CD4-positive, alpha-beta T cell treated with Interferon alpha-2 for 1 hour (primary cell): Measurements from ENCODE around the gene TENM3.

Source experiments
- DNase-seq, 2 donors: peaks; one replicate each; pipeline ENCODE4 v3.0.0-alpha.2; 2020 to 2022

TENM3 gene

GRCh38 chr4:182754895-182755294 lies 511.7 kb downstream of the TENM3 start:
- no peak for DNase-seq

DNA sequence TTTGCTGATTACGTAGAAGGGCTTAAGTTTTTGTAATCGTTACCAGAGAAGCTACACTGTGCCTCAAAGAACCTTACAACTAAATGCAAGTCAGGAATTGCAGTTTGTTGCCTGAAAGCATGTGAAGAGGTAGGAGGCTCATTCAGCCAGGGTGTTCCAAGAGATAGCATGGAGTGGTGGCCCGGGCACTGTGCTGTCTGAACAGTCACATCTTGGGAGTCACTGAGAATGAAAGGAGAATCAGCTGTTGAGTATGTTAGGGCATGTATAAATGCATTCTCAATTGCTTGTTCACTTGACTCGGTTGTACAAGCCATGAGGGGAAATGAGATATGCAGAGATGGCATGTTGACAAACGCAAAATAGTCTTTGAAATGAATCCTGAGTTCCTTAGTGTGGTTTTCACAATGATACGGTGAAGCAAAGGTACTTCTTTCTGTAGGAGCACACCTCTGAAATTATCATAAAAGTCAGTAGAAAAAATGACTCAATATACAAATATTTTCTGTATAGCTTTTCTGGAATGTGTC lies 513.0 kb downstream of the TENM3 start:
- no peak for DNase-seq

GRCh38 chr4:182758273-182758672 lies 515.1 kb downstream of the TENM3 start:
- no peak for DNase-seq

DNA sequence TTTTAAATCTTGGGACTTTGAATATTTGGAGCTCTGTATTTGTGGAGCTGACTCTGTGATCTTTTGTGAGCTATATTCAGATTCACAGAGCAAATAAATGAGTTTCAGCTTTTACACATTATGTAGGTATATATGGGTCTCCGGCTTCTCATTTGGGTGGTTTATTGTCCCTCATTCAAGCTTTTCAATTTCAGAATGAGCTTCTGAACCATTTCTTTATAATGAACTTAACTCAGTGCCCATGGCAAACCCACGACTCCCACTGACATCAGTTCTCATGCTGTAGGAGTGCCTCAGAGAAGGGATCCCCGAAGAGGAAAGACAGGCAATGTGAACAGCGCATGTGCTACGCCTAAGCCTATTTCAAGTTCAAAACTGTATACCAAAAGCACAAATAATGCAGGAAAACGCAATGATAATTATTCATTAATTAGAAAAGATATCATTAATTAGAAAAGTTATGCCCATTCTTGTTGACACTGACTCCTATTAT lies 517.4 kb downstream of the TENM3 start:
- DNase-seq: no peak

DNA sequence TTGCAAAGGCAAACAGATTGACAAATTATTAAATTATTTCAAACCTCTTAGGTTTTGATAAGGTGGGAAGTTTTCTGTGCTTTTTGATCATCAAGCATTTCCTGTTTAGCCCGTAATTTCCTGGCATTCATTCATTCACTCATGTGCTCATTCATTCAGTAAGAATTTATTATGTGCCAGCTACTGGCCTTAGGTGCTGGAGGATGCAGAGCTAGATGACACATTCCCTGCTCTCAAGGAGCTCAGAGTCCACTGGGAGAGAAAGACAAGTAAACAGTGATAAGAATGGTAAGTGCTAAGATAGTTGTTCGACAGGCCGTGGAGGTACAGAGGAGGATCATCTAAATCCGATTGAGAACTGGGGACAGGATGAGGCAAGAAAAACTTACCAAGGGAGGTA lies 520.9 kb downstream of the TENM3 start:
- no peak for DNase-seq

DNA sequence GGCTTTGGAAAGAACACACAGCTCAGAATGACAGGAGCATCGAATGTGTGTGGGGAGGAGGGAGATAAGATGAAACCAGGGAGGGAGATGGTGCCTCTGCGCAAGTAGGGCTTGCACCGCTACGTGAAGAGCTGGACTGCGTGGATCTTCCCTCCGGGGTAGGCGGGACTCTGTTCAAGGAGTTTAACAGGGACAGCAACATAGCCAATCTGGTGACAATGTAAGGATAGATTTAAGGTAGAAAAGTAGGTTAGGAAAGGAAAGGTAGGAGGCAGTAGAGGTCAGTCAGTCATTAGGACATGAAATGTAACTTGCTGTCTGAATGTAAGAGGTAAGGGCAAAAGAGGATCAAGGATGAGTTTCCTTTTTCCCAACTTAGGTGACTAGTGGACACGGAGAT lies 521.4 kb downstream of the TENM3 start:
- no peak for DNase-seq

GRCh38 chr4:182765987-182766856 lies 523.0 kb downstream of the TENM3 start:
- no peak for DNase-seq

- DNase-seq: no peak
Measured at GRCh38 chr4:182766857-182767250, 523.7 kb downstream of the TENM3 start.

DNA sequence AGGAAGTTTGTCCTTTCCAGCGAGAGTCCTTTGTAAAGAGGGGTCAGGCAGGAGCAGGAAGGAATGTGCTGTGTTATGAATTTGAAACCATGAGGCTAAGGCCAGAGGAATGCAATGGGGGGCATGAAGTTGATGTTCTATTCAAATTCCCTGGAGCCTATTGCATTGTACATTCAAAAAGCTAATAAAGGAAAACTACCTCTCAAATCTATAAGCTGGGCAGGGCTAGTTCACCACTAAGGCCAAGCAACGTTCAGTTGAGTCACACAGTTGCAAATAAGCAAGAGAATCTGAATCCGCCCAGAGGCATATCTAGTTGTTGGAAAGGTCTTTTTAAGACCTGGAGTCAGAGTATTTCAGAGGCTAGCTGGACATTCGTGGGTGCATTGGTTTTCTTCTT lies 525.6 kb downstream of the TENM3 start:
- DNase-seq: no peak

GRCh38 chr4:182770259-182770995 lies 527.2 kb downstream of the TENM3 start:
- no peak for DNase-seq

DNA sequence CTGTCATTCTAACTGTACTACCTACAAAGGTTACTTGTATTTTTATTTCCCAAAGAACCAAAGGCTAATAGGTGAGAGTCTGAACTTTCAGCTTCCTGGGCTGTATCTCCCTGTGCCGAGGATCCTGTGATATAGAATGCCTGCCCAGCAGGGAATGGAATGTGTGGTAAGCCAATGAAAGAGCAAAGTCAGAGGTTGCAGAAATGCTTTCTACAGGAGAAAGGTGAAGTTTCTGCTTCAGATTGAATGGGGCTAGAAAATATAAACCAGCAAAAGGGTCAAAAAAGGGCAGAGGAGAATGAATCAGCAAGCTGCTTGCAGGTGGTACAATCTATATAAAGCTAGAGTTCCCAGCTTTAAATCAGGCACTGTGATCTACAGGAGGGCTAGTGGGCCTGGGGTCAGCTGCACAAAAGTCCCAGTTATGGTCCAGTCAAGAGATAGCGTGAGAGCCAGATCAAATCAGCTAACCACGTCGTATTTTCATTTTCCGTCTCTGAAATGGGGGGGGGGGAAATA lies 527.9 kb downstream of the TENM3 start:
- DNase-seq: no peak

- no peak for DNase-seq
Measured at GRCh38 chr4:182775075-182775474, 531.9 kb downstream of the TENM3 start.

DNA sequence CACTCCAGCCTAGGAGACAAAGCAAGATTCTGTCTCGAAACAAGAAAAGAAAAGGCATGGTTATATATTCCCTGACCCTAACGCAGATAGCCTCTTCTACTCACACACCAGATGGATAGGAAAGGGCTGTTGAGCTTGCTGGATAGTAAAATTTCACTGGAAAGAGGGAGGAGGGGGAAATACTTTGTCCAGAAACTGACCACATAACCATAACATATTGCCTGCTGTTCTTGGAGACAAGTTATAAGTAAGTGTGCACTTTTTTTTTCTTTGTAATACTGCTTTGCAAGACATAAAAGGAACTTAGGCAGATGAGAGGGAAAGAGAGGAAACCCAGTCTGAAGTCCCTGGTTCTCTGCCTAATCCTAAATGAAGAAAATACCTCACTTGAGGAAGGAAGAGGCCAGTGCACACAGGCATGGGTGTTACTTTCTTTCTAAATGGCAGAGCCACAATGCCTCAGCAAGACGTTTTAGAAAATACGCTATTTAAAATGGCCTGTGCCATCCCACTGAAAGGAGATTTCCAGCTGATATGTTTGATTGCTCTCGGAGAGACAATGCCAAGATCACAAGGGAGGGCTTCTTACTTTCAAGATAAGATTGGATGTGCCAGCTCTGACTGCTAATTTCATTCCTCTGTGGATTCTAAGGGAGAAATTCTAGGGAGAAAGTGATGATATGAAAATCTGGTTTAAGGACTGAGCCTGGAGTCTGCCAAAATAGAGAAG lies 533.3 kb downstream of the TENM3 start:
- DNase-seq: no peak

DNA sequence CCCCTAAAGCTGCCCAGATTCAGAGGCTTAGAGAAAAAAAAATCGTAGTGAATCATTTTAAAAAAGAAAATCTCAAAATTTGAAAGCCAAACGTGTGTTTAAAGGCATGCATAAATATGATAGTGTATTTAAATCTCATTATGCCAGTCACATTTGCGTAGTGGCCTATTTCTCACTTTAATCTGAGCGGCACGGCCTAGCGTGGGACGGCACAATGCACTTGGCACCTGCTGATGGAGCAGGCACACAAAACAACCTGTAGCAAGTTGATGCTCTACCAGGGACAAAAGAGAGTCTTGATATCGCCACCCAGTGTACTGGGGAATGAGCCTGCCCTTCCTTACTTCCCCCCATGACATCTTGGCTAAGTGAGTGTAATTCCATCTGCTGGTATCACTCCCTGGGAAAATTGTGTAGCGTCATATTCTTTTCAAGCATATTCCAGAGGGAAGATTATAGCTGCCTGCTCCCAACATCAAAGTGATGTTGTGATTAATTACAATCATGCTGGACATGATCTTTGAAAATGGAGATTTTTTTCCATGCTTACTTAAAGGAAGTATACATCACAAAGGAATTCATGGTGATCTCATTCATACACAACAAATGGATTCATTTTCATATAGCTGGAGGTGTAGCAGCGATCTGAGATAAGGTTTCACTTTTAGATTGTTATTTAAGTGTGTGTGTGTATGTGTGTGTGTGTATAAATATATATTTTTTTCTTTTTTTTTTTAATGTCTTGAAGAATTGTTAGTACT lies 535.2 kb downstream of the TENM3 start:
- DNase-seq: no peak

- no peak for DNase-seq
Measured at GRCh38 chr4:182786991-182787390, 543.8 kb downstream of the TENM3 start.

DNA sequence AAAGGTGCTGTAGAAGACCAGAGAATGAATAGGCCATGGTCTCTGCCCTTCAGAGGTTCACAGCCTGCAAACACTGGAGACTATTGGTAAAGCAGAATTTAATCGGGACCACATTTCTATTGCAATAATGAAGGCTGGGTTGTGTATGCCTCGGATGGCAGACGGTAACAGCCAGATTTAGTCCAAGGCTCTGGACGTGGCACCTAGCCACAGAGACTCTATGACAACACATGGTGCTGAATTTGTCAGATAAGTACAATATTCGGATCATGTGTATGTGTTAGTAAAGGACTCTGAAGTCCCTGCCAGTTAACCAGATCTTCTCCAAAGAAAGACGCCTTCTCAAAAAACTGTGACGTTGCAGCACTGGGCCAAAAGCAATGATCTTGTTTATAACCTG lies 545.0 kb downstream of the TENM3 start:
- no peak for DNase-seq

DNA sequence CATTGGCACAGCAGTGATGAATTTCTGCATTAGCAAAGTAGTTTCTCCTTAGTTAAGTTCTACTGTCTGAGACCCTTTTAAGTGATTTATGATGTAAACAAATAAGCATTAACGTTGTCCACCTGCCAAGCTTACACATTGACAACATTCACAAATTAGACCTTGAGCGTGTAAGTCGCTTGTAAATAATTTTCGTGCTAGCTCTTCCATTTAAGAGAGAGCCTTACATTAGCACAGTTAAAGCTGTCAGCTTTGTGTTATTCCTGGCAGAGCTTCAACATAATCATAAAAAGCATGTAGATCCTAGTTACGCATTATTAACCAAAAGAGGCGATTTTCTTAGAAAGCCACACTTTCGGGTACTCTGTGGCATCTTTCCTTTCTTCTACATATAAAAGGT lies 546.3 kb downstream of the TENM3 start:
- DNase-seq: no peak

- DNase-seq: no peak
Measured at GRCh38 chr4:182795446-182796238, 552.4 kb downstream of the TENM3 start.

GRCh38 chr4:182799515-182800215 lies 556.5 kb downstream of the TENM3 start:
- no peak for DNase-seq

- DNase-seq: no peak
Measured at GRCh38 chr4:182800216-182800515, 557.0 kb downstream of the TENM3 start.

GRCh38 chr4:182801636-182802035 lies 558.4 kb downstream of the TENM3 start:
- no peak for DNase-seq
